NOMO-1 (cell line): ENCODE measurements around the gene ALDH7A1.
A peak's percentile ranks its signal among the peaks of the same experiment; 100 is the strongest.
"Not testable (repeated sequence)": the region's sequence is repeated elsewhere in the genome, so short reads cannot be mapped to it uniquely, and the experiment has no call there.

Source experiments
- DNase-seq, 2 experiments: peaks; one replicate each; lab custom pipeline; 2025; ENCODE audit not compliant: unreplicated experiment in 2 of 2; lab: John Stamatoyannopoulos, UW

Gene ALDH7A1

GRCh38 chr5:126594748-126595485, at the start of gene ALDH7A1:
ALDH7A1 (minus strand) TSS chr5:126595219; CDS start chr5:126595198, 21 bp downstream.
- peak; percentile 28 to 63 for DNase-seq

GRCh38 chr5:126641387-126641786, 46.4 kb upstream of the ALDH7A1 start:
- DNase-seq, result no peak

GRCh38 chr5:126640866-126641265, 45.8 kb upstream of the ALDH7A1 start:
- DNase-seq, result peak in 1 of 2 experiments; percentile 32

DNA sequence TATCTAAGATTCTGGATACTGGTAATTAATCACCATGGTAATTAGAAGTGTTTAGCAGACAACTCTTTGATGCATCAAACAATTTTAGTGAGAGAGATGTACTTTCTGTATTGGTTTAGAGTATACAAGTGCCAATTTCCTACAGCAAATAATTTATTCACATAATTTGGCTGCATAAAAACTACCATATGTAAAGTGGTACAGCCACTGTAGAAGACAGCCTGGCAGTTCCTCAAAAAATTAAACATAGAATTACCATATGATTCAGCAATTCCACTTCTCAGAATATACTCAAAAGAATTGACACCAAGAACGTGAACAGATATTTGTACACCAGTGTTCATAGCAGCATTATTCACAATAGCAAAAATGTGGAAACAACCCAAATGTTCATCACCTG, 41.9 kb upstream of the ALDH7A1 start:
- peak in 1 of 2 experiments; percentile 15 for DNase-seq

DNA sequence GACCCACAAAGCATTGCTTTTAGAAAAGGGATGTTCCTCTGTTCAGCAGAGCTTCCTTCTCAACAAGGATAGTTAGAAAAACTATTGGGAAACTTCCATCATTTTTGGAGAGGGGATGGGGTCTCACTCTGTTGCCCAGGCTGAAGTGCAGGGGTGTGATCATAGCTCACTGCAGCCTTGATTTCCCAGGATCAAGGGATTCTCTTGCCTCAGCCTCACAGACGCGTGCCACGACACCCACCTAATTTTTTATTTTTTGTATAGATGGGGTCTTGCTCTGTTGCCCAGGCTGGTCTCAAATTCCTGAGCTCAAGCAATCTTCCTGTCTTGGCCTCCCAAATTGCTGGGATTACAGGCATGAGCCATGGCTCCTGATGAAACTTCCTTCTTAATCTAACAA, 40.6 kb upstream of the ALDH7A1 start:
- no peak for DNase-seq

- no peak for DNase-seq
Measured at GRCh38 chr5:126633552-126633951, 38.5 kb upstream of the ALDH7A1 start.

GRCh38 chr5:126631920-126632319, 36.9 kb upstream of the ALDH7A1 start:
- no peak for DNase-seq

- no peak for DNase-seq
Measured at GRCh38 chr5:126628102-126628501, 33.1 kb upstream of the ALDH7A1 start.

DNA sequence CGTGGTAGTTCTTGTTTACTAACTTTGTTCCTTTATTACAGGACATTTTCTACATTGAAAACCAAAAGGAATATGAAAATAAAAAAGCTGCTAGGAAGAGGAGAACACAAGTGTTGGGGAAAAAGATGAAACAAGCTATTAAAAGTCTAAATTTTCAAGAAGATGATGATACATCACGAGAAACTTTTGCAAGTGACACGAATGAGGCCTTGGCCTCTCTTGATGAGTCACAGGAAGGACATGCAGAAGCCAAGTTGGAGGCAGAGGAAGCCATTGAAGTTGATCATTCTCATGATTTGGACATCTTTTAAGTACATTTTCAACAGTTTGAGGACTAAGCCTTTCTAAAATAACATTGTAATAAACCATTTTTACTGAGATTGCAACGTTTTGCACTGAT, 29.5 kb upstream of the ALDH7A1 start:
- DNase-seq, result peak; percentile 3 to 55

GRCh38 chr5:126619781-126620180, 24.8 kb upstream of the ALDH7A1 start:
- no peak for DNase-seq

GRCh38 chr5:126617603-126618002, 22.6 kb upstream of the ALDH7A1 start:
- not testable (repeated sequence) for DNase-seq

DNA sequence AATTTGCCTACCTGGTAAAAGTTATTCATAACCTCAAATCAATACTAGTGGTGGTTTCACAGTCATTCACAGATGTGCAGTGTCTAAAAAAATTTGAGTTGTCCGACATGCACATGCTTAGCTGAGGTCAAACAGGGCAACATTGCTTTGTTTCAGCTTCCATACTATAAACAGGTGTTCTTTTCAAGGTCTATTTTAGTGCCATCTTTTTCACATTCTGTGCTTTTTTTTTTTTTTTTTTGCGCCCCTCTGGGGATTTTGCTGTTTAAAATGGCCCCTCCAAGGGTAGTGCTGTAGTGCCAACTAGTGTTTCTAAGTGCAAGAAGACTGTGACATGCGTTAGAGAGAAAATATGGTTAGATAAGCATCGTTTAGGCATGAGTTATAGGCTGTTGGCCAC, 20.3 kb upstream of the ALDH7A1 start:
- DNase-seq, result no peak

- no peak for DNase-seq
Measured at GRCh38 chr5:126613941-126614592, 19.0 kb upstream of the ALDH7A1 start.

- DNase-seq, result no peak
Measured at GRCh38 chr5:126610616-126611015, 15.6 kb upstream of the ALDH7A1 start.

DNA sequence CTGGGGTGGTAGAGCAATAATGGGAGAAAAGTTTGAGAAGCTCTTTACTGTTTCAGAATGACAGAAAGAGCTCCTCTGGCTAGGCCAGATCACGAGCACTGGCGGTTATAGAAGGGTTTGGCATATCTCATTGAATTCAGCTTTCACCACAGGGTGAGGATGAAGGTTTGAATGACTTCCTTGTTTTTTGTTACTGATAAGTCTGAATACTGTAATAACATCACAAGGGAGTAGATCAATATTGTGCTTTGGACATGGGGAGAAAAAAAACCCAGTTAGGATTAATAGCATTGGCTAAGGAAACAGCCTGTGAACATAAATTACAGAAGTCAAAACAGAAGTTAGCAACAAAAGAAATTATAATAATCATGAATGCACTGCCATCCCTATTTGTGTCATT, 15.1 kb upstream of the ALDH7A1 start:
- DNase-seq, result no peak

GRCh38 chr5:126605525-126605924, 10.5 kb upstream of the ALDH7A1 start:
- no peak for DNase-seq

- DNase-seq, result no peak
Measured at GRCh38 chr5:126603402-126603991, 8.5 kb upstream of the ALDH7A1 start.

DNA sequence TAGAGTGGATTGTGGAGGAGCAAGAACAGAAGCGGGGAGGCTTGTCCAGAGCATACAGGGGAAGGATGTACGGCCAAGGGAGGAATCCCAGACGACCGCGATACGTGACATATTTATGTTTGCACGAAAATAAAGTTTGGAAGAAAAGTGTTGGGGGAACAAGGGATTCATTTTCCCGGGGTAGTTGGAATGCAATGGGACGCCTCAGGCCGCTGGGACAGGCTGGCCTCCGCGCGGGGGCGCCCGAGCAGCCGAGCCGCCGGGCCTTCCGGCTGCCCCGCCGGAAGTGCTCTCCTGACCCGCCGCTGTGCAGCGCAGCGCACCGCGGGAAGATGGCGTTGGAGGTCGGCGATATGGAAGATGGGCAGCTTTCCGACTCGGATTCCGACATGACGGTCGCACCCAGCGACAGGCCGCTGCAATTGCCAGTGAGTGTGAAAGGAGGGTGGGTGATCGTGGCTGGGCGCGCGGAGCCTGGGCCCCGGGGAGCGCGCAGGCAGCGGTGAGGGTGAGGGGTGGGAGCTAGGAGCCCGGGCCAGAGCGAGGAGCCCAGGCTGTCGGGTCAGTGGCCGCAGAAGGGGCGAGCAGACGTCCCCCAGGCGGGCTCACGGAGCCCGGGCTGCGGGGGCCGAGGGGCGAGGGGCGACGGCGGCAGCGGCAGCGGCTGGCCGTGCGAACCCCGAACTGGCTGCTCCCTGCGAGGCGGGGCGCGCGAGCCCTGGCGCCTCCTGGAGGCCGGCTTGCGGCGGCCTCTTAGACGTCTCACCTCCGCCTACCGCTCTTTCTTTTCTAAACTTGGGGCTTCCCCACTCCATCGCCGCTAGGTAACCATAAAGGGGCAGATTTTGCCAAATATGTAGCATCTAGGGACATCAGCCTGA, 5.9 kb upstream of the ALDH7A1 start, which contains the start of gene PHAX:
Gene PHAX (plus strand): TSS at position 317 of the 881 bp plus-strand sequence. CDS start 16 bp downstream, at position 333.
- peak; percentile 75 to 86 for DNase-seq

- DNase-seq, result not testable (repeated sequence)
Measured at GRCh38 chr5:126599971-126600630, 5.1 kb upstream of the ALDH7A1 start.

DNA sequence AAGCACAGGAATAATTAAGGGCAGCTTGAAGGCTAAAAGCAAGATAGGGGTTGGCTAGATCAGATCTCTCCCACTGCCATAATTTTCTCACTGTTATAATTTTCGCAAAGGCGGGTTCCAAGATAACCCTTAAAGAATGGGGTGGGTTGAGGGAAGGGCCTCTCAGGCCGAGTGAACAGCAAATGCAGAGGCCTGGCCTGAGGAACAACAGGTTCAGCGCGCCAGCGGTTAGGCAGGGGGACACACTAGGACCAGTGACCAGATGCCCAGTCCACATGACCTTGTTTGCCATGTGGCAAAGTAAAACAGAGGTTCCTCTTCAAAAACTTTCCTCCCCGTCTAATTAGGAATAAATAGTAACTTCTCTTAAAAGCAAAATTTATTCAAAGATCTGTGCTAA, 4.5 kb upstream of the ALDH7A1 start:
- DNase-seq, result no peak
